Bronchial epithelial cell (primary cell): ENCODE data around the gene HIGD1A. TPM values are rescaled to one million over a fixed set of nuclear protein-coding genes. Genes with fewer than 3 reads are reported as not detected.

Experiments
- DNase-seq: peaks from one replicate; pipeline ENCODE4 v3.0.0-alpha.2; 2010; ENCODE audit warnings: low read depth
- FAIRE-seq: peaks from 2 replicates; lab custom pipeline; 2011; peaks lifted over from hg19 to GRCh38; lab: Jason Lieb, UNC
- H3K27me3 ChIP-seq: 2 replicates; pipeline ENCODE4 v1.5.1; 2011; ENCODE audit warnings: low read length; ENCODE audit not compliant: control insufficient read depth, insufficient read depth
- H3K36me3 ChIP-seq: 2 replicates; pipeline ENCODE4 v1.5.1; 2011; ENCODE audit warnings: low read length; ENCODE audit not compliant: control insufficient read depth, insufficient read depth
- H3K4me3 ChIP-seq: 2 replicates; pipeline ENCODE4 v1.5.1; 2011; ENCODE audit warnings: mild to moderate bottlenecking, low read depth, low read length, control low read depth
- total RNA-seq: library from RNA; depleted of rRNA; stranded (reverse); fragments of >200 nt; gene quantifications from 2 replicates; pipeline ENCODE4 v1.2.1, GENCODE V29; 2014
- TF ChIP-seq, protein P1 (sequence below): IDR thresholded peaks from 2 replicates; pipeline ENCODE4 v1.5.1; 2011; ENCODE audit warnings: mild to moderate bottlenecking, moderate library complexity, low read length, control low read depth, inconsistent platforms; ENCODE audit not compliant: insufficient read depth, severe bottlenecking

Gene HIGD1A
- total RNA-seq, 1 donor from 2014 or later: 219 TPM

DNA sequence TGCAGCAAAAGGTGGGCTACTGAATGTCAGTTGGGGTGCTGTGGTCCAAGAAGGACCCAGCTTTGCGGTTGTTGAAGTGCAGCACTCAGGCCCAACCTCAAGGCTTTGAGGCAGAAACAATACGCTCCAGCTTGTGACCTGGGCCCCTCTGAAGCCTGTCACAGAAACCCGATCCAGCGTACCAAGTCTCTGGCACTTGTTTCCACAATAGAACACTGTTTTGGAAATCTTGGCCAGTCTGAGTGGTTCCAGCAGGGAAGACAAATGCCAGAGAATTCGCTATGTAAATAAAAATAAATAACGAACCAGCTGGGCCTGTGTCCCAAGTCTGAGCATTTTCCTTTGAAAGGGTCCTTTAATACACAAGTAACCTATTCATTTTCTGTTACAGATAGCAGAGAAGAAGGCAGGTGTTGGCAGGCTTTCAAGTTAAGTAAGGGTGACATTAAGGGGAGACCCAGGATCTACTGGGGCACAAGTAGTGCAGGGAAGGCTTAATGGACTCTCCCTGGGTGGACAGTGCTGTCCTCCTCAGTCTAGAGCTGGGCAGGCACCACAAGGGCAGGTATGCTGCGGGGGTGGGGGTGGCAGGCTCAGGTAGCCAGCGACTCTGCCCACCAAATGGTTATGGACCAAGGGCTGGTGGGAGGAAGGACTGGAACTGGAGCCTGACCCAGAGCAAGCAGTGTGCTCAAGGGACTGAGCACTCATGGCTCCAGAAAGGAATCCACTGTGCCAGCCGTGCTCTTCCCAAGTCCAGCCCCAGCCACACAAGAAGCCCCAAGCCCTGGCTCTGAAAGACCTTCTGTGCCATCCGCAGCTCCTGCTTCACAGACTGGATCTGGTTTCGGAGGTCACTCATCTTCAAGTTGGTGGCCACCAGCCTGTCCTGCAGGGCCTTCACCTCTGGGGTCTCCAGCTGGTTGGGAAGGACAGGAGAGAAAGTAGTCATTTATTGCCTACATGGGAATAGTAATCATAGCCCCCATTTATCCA, 57.5 kb downstream of the HIGD1A start:
- FAIRE-seq (no peak), DNase-seq (no peak)
- TF ChIP-seq, protein P1, sequence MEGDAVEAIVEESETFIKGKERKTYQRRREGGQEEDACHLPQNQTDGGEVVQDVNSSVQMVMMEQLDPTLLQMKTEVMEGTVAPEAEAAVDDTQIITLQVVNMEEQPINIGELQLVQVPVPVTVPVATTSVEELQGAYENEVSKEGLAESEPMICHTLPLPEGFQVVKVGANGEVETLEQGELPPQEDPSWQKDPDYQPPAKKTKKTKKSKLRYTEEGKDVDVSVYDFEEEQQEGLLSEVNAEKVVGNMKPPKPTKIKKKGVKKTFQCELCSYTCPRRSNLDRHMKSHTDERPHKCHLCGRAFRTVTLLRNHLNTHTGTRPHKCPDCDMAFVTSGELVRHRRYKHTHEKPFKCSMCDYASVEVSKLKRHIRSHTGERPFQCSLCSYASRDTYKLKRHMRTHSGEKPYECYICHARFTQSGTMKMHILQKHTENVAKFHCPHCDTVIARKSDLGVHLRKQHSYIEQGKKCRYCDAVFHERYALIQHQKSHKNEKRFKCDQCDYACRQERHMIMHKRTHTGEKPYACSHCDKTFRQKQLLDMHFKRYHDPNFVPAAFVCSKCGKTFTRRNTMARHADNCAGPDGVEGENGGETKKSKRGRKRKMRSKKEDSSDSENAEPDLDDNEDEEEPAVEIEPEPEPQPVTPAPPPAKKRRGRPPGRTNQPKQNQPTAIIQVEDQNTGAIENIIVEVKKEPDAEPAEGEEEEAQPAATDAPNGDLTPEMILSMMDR: no peak
- Histone ChIP-seq H3K4me3 (no peak overlapping the region), H3K36me3 (no peaks in the 10 kb centered on the region), H3K27me3 (no peaks in the 10 kb centered on the region)

DNA sequence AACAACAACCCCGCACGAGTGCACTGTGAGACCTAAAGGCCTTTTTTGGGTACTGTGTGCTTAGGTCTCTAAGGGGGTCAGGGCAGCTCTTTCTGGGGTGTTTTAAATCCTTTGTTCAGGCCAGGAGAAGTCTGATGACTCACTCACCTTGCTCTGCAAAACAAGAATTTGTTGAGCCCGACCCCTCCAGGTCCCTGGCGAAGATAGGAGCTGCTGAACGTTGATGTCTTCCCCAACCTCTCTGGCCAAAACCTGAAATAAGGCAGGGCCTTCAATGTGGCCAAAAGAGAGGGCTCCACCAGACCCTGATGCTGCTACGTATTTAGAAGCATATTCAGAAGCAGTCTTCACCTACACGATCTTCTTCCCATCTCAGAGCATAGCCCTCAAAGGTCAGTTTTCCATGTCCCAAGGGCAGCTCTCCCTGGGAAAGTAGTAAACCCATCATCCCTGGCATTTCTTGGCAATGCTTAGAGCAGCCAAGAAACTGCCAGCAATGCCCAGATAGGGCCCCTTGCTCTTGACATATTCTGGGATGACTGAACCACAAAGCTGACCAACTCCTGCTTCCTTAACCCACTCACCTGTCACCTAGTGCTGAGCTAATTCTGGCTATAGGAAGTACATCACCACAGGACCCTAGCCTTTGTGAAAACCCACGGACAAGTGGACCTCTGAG, 58.4 kb downstream of the HIGD1A start:
- no peaks in the 10 kb centered on the region for H3K36me3 ChIP-seq
- FAIRE-seq (peak; percentile 73), DNase-seq (no peak)
- TF ChIP-seq, protein P1: no peak
- no peak overlapping the region for H3K4me3 ChIP-seq
- H3K27me3 ChIP-seq: no peaks in the 10 kb centered on the region

DNA sequence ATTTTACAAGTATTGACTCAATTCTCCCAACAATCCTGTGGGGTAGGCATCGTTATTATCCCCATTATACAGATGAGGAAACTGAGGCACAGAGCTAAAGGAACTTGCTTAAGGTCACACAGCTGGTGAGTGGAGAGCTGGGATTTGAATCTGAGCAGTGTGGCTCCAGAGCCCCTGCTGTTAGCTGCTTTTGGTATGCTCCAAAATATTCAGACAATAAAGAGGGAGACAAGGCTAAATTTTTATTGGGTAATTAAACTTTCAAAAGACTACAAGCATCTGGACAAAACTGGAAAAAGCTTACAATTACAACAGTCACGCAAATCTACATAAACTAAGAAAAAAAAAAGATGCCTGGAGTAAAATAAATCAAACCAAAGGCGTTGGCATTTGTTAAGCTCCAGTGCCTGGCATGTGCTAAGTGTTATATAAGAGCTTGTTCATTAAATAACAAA, 59.0 kb downstream of the HIGD1A start:
- Histone ChIP-seq H3K36me3 (no peaks in the 10 kb centered on the region), H3K4me3 (no peak overlapping the region), H3K27me3 (no peaks in the 10 kb centered on the region)
- FAIRE-seq: no peak
- TF ChIP-seq, protein P1: no peak
- DNase-seq: no peak

DNA sequence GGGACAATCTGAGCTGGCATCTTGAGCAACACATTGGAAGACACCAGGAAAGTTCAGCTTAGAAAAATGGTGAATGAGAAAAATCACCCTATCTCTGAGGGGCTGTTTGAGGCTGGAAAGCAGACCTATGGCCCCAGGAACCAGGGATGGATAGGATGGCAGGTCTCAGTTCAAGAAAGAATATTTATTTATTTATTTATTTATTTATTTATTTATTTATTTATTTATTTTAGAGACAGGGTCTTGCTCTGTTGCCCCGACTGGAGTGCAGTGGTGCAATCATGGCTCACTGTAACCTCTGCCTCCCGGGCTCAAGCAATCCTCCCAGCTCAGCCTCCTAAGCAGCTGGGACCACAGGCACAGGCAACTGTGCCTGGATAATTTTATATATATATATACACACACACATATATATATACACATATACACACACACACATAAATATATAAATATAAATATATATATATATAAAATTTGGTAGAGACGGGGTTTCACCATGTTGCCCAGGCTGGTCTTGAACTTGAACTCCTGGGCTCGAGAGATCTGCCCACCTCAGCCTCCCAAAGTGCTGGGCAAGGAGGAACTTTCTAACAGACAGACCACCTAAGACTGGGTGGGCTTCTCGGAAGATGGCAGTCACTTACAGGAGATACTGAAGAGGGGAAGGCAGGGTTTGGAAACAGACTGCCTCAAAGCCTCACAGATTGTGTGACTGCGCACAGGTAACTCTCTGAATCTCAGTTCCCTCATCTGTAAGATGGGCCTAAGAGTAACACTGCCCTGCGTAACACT, 60.9 kb downstream of the HIGD1A start:
- TF ChIP-seq, protein P1: no peak
- Histone ChIP-seq H3K4me3 (no peak overlapping the region), H3K27me3 (no peaks in the 10 kb centered on the region), H3K36me3 (no peaks in the 10 kb centered on the region)
- FAIRE-seq: no peak
- DNase-seq: no peak

DNA sequence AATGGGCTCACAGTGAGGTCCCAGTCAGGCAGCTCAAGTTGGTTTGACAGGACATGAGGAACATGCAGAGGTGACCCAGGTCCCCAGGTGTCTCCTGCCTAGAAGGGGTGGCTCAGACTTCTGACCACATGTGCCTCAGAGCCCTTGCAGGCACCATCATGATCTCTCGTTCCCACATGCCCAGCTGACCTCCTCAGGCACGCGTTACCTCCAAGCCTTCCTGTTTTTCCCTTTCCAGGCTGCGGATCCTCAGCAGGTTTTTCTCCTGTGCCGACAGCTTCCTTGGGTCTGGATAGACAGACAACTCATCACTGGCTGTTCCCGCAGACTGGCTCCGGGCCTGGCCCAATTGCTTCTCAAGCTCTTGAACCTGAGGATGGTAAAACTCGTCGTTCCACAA, 61.6 kb downstream of the HIGD1A start:
- Histone ChIP-seq H3K27me3 (no peaks in the 10 kb centered on the region), H3K36me3 (no peaks in the 10 kb centered on the region), H3K4me3 (no peak overlapping the region)
- FAIRE-seq (no peak), DNase-seq (no peak)
- TF ChIP-seq, protein P1: no peak
